HepG2 (cell line): ENCODE measurements around the gene MSH3. TPM values are rescaled to one million over a fixed set of nuclear protein-coding genes. Genes with fewer than 3 reads are reported as not detected.

Source experiments
- polyA plus RNA-seq, 8 experiments: library from polyadenylated mRNA; depleted of rRNA in 3 of 8; stranded (reverse) in 7 of 8; unstranded in 1 of 8; fragments of >200 nt; fragmentation: Illumina TruSeq in 4 of 8; extraction: Trizol in 4 of 8; gene quantifications; 2 replicates each; pipeline versions ENCODE4 v1.2.1 to v1.2.3, GENCODE V29; 2011 to 2016; ENCODE audit warnings: low read depth in 4 of 8, missing spikeins in 1 of 8, mixed read lengths in 1 of 8; ENCODE audit not compliant: insufficient read depth in 1 of 8
- small RNA-seq, 3 experiments: library from RNA; depleted of rRNA; stranded (forward); fragments of <200 nt; gene quantifications; one replicate each; pipeline ENCODE3, GENCODE V24; 2012; ENCODE audit warnings: low read depth in 2 of 3, low replicate concordance in 1 of 3; ENCODE audit not compliant: insufficient read length in 3 of 3, insufficient read depth in 2 of 3
- total RNA-seq, 5 experiments: library from RNA; depleted of rRNA; stranded (reverse); fragments of >200 nt; fragmentation: Illumina TruSeq; extraction: Trizol; gene quantifications; 2 replicates each; pipeline ENCODE4 v1.2.3, GENCODE V29; 2016; ENCODE audit warnings: low read depth in 1 of 5

Gene MSH3
- total and polyA plus RNA-seq, 2 of the 13 experiments (the other 11 are each of a cell fraction or from before 2014, with no cell fraction given): 4.0 to 16.4 TPM

Small RNA genes lying within 50 kb of the gene (small RNA-seq; reads per million reads assigned to genes)
- 0 reads per million in 3 experiments for gene MTRNR2L2

Other genes starting within 250 kb of the MSH3 start
- 33.3 and 55.7 TPM in 2 replicates for gene ZFYVE16, start 246.6 kb upstream of the MSH3 start, total RNA-seq (2016; rRNA removed; fragmentation: Illumina TruSeq; extraction: Trizol)
- gene ZFYVE16, start 246.6 kb upstream of the MSH3 start, polyA plus RNA-seq (2011; rRNA removed): 9.3 and 9.5 TPM in 2 replicates
- gene FAM151B, start 166.6 kb upstream of the MSH3 start, total RNA-seq (2016; rRNA removed; fragmentation: Illumina TruSeq; extraction: Trizol): 1.0 and 2.3 TPM in 2 replicates
- gene FAM151B, start 166.6 kb upstream of the MSH3 start, polyA plus RNA-seq (2011; rRNA removed): 0.54 and 0.61 TPM in 2 replicates
- 0.04 and 0.06 TPM in 2 replicates for gene ANKRD34B, start 84.4 kb upstream of the MSH3 start, total RNA-seq (2016; rRNA removed; fragmentation: Illumina TruSeq; extraction: Trizol)
- gene ANKRD34B, start 84.4 kb upstream of the MSH3 start, polyA plus RNA-seq (2011; rRNA removed): 0.01 TPM in 1 of 2 replicates, not detected in the other
- gene DHFR, start 331 bp downstream of the MSH3 start, total RNA-seq (2016; rRNA removed; fragmentation: Illumina TruSeq; extraction: Trizol): 59.0 and 77.6 TPM in 2 replicates
- gene DHFR, start 331 bp downstream of the MSH3 start, polyA plus RNA-seq (2011; rRNA removed): 15.4 and 22.8 TPM in 2 replicates